DOHH2 (cell line): Measurements from ENCODE around the gene PDE4D.

Source experiments
- H3F3A ChIP-seq: fragments of 200-600 bp; sonication (generic), shearing (Covaris generic); 2 replicates; pipeline ENCODE4 v1.6.0; 2016; ENCODE audit warnings: antibody characterized with exemption, mild to moderate bottlenecking; ENCODE audit not compliant: control insufficient read depth, insufficient read depth
- H3K27ac ChIP-seq: fragments of 200-600 bp; sonication (generic); 2 replicates; pipeline ENCODE4 v1.5.1; 2014; ENCODE audit warnings: low read depth, mild to moderate bottlenecking, low read length, moderate library complexity
- H3K27me3 ChIP-seq: fragments of 200-600 bp; sonication (generic); 2 replicates; pipeline ENCODE4 v1.6.1; 2014; ENCODE audit warnings: mild to moderate bottlenecking, low read length, mixed read lengths; ENCODE audit not compliant: control insufficient read depth
- H3K36me3 ChIP-seq: fragments of 200-600 bp; sonication (generic); 2 replicates; pipeline ENCODE4 v1.6.1; 2014; ENCODE audit warnings: mild to moderate bottlenecking, low read length, moderate library complexity, mixed read lengths; ENCODE audit not compliant: control insufficient read depth
- H3K4me1 ChIP-seq: fragments of 200-600 bp; sonication (generic); 2 replicates; pipeline ENCODE4 v1.6.1; 2014; ENCODE audit warnings: mild to moderate bottlenecking, low read length, mixed read lengths; ENCODE audit not compliant: control insufficient read depth
- H3K4me2 ChIP-seq: fragments of 200-600 bp; sonication (generic); 2 replicates; pipeline ENCODE4 v1.6.0; 2014; ENCODE audit warnings: mild to moderate bottlenecking, low read length, moderate library complexity
- H3K4me3 ChIP-seq: fragments of 200-600 bp; sonication (generic); 2 replicates; pipeline ENCODE4 v1.5.1; 2014; ENCODE audit warnings: mild to moderate bottlenecking, low read length, mixed read lengths
- H3K79me2 ChIP-seq: fragments of 200-600 bp; sonication (generic); 2 replicates; pipeline ENCODE4 v1.6.1; 2014; ENCODE audit warnings: mild to moderate bottlenecking, low read length, mixed read lengths; ENCODE audit not compliant: control insufficient read depth
- H3K9me2 ChIP-seq: fragments of 200-600 bp; sonication (generic); replicated peaks from 2 replicates; pipeline ENCODE4 v1.6.1; 2014; ENCODE audit warnings: mild to moderate bottlenecking, low read length, mixed read lengths; ENCODE audit not compliant: control insufficient read depth
- H3K9me3 ChIP-seq: fragments of 200-600 bp; sonication (generic); 2 replicates; pipeline ENCODE4 v1.6.1; 2014; ENCODE audit warnings: antibody characterized with exemption, low read length, mixed read lengths; ENCODE audit not compliant: control insufficient read depth, insufficient read depth
- H4K20me1 ChIP-seq: fragments of 200-600 bp; sonication (generic); 2 replicates; pipeline ENCODE4 v1.6.0; 2014; ENCODE audit warnings: low read depth, mild to moderate bottlenecking, antibody characterized with exemption, low read length, moderate library complexity; ENCODE audit not compliant: control insufficient read depth, insufficient read depth
- EZH2phosphoT487 ChIP-seq: fragments of 200-600 bp; sonication (generic); IDR thresholded peaks from 2 replicates; pipeline ENCODE4 v1.6.1; 2017; ENCODE audit warnings: borderline replicate concordance, mild to moderate bottlenecking, antibody characterized with exemption, low read length, moderate library complexity, mixed read lengths
- TF ChIP-seq, protein P1 (sequence below): fragments of 200-600 bp; sonication (generic); IDR thresholded peaks from one replicate; pipeline ENCODE4 v1.5.1; 2014; ENCODE audit warnings: antibody characterized with exemption, mild to moderate bottlenecking, low read depth, low read length; ENCODE audit not compliant: poor library complexity, severe bottlenecking

PDE4D gene

DNA sequence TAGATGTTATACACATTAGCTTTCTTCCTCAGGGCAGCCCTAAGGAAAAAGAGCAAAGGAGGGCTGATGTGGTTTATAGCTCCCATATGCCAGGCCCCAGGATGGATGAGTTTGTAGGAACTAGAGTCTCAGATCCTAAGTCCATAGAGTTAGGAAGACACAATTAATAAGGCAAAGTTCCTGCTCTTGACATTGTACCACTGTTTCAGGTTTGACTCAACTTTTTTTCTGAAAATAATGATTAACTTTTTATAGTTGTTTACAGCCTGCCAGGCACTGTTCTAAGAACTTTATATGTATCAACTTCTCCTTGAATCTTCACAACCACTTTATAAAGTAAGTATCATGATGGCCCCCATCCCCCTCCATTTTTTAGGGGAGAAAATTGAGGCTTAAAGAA, 339.5 kb downstream of the PDE4D start:
- TF ChIP-seq, protein P1, sequence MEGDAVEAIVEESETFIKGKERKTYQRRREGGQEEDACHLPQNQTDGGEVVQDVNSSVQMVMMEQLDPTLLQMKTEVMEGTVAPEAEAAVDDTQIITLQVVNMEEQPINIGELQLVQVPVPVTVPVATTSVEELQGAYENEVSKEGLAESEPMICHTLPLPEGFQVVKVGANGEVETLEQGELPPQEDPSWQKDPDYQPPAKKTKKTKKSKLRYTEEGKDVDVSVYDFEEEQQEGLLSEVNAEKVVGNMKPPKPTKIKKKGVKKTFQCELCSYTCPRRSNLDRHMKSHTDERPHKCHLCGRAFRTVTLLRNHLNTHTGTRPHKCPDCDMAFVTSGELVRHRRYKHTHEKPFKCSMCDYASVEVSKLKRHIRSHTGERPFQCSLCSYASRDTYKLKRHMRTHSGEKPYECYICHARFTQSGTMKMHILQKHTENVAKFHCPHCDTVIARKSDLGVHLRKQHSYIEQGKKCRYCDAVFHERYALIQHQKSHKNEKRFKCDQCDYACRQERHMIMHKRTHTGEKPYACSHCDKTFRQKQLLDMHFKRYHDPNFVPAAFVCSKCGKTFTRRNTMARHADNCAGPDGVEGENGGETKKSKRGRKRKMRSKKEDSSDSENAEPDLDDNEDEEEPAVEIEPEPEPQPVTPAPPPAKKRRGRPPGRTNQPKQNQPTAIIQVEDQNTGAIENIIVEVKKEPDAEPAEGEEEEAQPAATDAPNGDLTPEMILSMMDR, result no peak
- no peak overlapping the region for H3K4me3 ChIP-seq
- no peaks in the 10 kb centered on the region for H3K4me1 ChIP-seq
- no peaks in the 10 kb centered on the region for H3K79me2 ChIP-seq
- no peaks in the 10 kb centered on the region for H3K9me3 ChIP-seq
- no peaks in the 10 kb centered on the region for H3K36me3 ChIP-seq
- no peaks in the 10 kb centered on the region for H3K9me2 ChIP-seq
- H3K27me3 ChIP-seq, result no peaks in the 10 kb centered on the region
- no peak overlapping the region for H3K27ac ChIP-seq
- H3F3A ChIP-seq, result no peaks in the 10 kb centered on the region
- no peak overlapping the region for H3K4me2 ChIP-seq
- no peaks in the 10 kb centered on the region for H4K20me1 ChIP-seq

DNA sequence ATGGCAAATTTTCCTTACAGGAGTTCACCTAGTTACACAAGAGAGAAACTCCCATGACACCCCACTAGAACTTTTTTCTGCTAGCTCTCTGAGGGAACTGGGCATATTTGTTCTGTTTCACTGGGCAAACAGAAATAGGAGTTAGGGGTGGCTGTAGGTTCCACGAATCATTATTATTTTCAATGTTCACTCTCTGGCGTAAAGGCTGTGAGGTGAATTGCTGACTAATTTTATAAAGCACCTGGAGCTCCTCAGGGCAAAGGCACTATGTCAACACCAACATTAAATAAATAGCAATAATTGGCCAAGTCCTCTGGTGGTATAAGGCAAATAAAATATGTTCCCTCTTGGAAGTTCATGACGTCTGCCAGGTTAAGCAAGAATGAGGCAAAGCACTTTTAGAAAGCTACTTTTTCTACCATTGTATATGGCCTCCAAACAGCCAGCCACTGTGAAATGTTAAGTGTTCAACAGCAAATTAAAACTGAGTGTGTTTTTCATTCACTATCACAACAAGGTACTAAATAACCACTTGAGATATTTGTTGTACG, 344.6 kb downstream of the PDE4D start:
- H3K9me2 ChIP-seq, result no peaks in the 10 kb centered on the region
- no peaks in the 10 kb centered on the region for H3F3A ChIP-seq
- H3K27ac ChIP-seq, result no peak overlapping the region
- H3K79me2 ChIP-seq, result no peaks in the 10 kb centered on the region
- H4K20me1 ChIP-seq, result no peaks in the 10 kb centered on the region
- H3K4me1 ChIP-seq, result no peaks in the 10 kb centered on the region
- no peaks in the 10 kb centered on the region for H3K36me3 ChIP-seq
- H3K4me2 ChIP-seq, result no peak overlapping the region
- no peaks in the 10 kb centered on the region for H3K9me3 ChIP-seq
- TF ChIP-seq, protein P1, result no peak
- TF ChIP-seq EZH2phosphoT487, result no peak
- H3K4me3 ChIP-seq, result no peak overlapping the region
- 0 out of 2 replicates have a peak, but pooled peaks cover 1% of the 10 kb centered on the region for H3K27me3 ChIP-seq

DNA sequence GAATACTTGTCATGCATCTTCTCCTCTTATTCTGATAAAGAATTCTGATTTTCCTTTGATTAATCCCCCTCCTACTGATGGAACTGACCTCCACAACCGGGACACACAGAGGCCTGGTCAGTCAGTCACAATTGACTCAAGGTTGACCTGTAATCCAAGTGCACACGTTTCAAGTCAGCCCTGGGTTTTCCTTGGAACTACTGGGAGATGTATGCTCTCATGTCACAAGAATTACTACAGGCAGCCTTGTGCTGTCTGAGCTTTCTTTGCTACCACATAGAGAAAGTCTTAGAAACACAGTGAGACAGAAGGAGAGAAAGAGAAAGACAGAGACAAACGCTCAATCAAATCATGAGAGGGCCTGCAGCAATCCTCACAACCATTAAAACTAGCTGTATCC, 345.8 kb downstream of the PDE4D start:
- Histone ChIP-seq H3K79me2 (no peaks in the 10 kb centered on the region), H3K9me2 (no peaks in the 10 kb centered on the region), H4K20me1 (no peaks in the 10 kb centered on the region), H3K4me3 (no peak overlapping the region), H3K36me3 (no peaks in the 10 kb centered on the region), H3K27me3 (0 out of 2 replicates have a peak, but pooled peaks cover 2% of the 10 kb centered on the region), H3K4me1 (no peaks in the 10 kb centered on the region), H3K4me2 (no peak overlapping the region), H3F3A (no peaks in the 10 kb centered on the region), H3K9me3 (no peaks in the 10 kb centered on the region), H3K27ac (no peak overlapping the region)
- TF ChIP-seq EZH2phosphoT487, result no peak
- TF ChIP-seq, protein P1, result no peak
